HFFc6 (cell line): Measurements from ENCODE around the gene RAD9B. TPM values are rescaled to one million over a fixed set of nuclear protein-coding genes. Genes with fewer than 3 reads are reported as not detected.

Experiments used
- DNase-seq: peaks from one replicate; pipeline ENCODE4 v3.0.0-alpha.2; 2018
- H3K27ac Mint-ChIP-seq: 2 replicates; pipeline ENCODE4 v1.8.0; 2020; ENCODE audit warnings: mild to moderate bottlenecking, mixed read lengths
- H3K27me3 Mint-ChIP-seq: 2 replicates; pipeline ENCODE4 v1.8.0; 2021; ENCODE audit warnings: mild to moderate bottlenecking, moderate library complexity, mixed read lengths; ENCODE audit not compliant: insufficient read depth
- H3K36me3 Mint-ChIP-seq: 2 replicates; pipeline ENCODE4 v1.8.0; 2021; ENCODE audit warnings: low read depth, mixed read lengths
- H3K4me1 Mint-ChIP-seq: 2 replicates; pipeline ENCODE4 v1.8.0; 2020; ENCODE audit warnings: low read depth, mixed read lengths
- H3K4me3 Mint-ChIP-seq: 2 replicates; pipeline ENCODE4 v1.8.0; 2020; ENCODE audit warnings: mild to moderate bottlenecking, moderate library complexity, mixed read lengths
- H3K9me3 Mint-ChIP-seq: 2 replicates; pipeline ENCODE4 v1.8.0; 2020; ENCODE audit warnings: mild to moderate bottlenecking, mixed read lengths
- total RNA-seq, 6 experiments: library from RNA; stranded (reverse); fragmentation: NEBNext Ultra II Directional; extraction: Animal tissue kit (Norgen Biotek cat#: 25700); gene quantifications; 2 replicates in 1 of 6; 3 replicates in 5 of 6; pipeline ENCODE4 v1.2.3, GENCODE V29; 2021
- TF ChIP-seq, protein P1 (sequence below): fragments of 200-600 bp; sonication (generic); IDR thresholded peaks from 2 replicates; pipeline ENCODE4 v1.5.0; 2021; ENCODE audit warnings: antibody characterized with exemption, mild to moderate bottlenecking

RAD9B gene
- total RNA-seq, 6 experiments from 2014 or later, result 0.55 to 1.1 (median 0.77) TPM

DNA sequence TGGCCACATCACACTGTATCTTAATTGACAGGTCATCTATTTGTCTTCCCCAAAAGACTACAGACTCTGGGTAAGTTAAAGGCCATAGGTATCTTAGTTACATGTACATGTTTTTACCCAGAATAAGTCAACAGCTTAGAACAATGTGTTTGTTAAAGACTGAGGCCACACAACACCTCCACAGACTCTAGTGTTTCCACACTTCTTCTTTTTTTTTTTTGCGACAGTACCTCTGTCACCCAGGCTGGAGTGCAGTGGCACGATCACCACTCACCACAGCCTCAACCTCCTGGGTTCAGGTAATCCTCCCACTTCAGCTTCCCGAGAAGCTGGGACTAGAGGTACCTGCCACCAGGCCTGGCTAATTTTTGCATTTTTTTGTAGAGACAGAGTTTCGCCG, 35.3 kb upstream of the RAD9B start:
- Mint-ChIP-seq H3K27ac (peak overlapping the region; percentile 88; the same call in 1 of the 2 replicates), H3K9me3 (no peaks in the 10 kb centered on the region), H3K36me3 (no peaks in the 10 kb centered on the region), H3K27me3 (peaks cover 2% of the 10 kb centered on the region), H3K4me1 (peaks cover 25% of the 10 kb centered on the region), H3K4me3 (peak overlapping the region; percentile 97)
- TF ChIP-seq, protein P1, sequence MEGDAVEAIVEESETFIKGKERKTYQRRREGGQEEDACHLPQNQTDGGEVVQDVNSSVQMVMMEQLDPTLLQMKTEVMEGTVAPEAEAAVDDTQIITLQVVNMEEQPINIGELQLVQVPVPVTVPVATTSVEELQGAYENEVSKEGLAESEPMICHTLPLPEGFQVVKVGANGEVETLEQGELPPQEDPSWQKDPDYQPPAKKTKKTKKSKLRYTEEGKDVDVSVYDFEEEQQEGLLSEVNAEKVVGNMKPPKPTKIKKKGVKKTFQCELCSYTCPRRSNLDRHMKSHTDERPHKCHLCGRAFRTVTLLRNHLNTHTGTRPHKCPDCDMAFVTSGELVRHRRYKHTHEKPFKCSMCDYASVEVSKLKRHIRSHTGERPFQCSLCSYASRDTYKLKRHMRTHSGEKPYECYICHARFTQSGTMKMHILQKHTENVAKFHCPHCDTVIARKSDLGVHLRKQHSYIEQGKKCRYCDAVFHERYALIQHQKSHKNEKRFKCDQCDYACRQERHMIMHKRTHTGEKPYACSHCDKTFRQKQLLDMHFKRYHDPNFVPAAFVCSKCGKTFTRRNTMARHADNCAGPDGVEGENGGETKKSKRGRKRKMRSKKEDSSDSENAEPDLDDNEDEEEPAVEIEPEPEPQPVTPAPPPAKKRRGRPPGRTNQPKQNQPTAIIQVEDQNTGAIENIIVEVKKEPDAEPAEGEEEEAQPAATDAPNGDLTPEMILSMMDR, result no peak
- no peak for DNase-seq

GRCh38 chr12:110467847-110468213, 34.3 kb upstream of the RAD9B start:
- H3K4me3 Mint-ChIP-seq, result peak overlapping the region; percentile 97
- no peaks in the 10 kb centered on the region for H3K36me3 Mint-ChIP-seq
- DNase-seq, result no peak
- peaks cover 25% of the 10 kb centered on the region for H3K4me1 Mint-ChIP-seq
- peak overlapping the region; percentile 88 for H3K27ac Mint-ChIP-seq
- no peaks in the 10 kb centered on the region for H3K9me3 Mint-ChIP-seq
- TF ChIP-seq, protein P1, result no peak
- H3K27me3 Mint-ChIP-seq, result peaks cover 2% of the 10 kb centered on the region

- H3K4me3 Mint-ChIP-seq, result peak within 1 kb of the TSS; percentile 97
- peaks cover 2% of the 10 kb centered on the region for H3K27me3 Mint-ChIP-seq
- peak within 1 kb of the TSS; percentile 88 for H3K27ac Mint-ChIP-seq
- DNase-seq, result peak; percentile 98
- H3K4me1 Mint-ChIP-seq, result peaks cover 25% of the 10 kb centered on the region
- H3K36me3 Mint-ChIP-seq, result no peaks in the 10 kb centered on the region
- TF ChIP-seq, protein P1, result no peak
- no peaks in the 10 kb centered on the region for H3K9me3 Mint-ChIP-seq
These were observed 33.7 kb upstream of the RAD9B start, which contains the start of the genes FAM216A and GPN3 for GRCh38 chr12:110468214-110469048. FAM216A (plus strand) TSS chr12:110468845; CDS start chr12:110468876, 31 bp downstream. GPN3 (minus strand) TSS chr12:110468257; CDS start chr12:110468203, 54 bp downstream.

DNA sequence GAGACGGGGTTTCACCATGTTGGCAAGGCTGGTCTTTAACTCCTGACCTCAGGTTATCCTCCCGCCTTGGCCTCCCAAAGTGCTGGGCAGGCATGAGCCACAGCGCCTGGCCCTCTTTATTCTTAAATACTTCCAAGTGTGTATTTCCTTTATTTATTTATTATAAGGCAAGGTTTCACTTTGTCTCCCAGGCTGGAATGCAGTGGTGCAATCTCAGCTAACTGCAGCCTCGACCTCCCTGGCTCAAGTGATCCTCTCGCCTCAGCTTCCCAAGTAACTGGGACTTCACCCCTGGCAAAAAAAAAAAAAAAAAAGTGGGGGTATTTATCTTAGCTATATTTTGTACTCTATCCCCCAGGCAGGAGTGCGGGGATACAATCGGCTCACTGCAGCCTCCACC, 26.7 kb upstream of the RAD9B start:
- Mint-ChIP-seq H3K36me3 (0 out of 2 replicates have a peak, but pooled peaks cover 4% of the 10 kb centered on the region), H3K27ac (no peak overlapping the region)
- DNase-seq, result no peak

GRCh38 chr12:110498984-110499706, 3.0 kb upstream of the RAD9B start:
- Mint-ChIP-seq H3K27ac (peak overlapping the region; percentile 81), H3K9me3 (peaks cover 7% of the 10 kb centered on the region), H3K4me3 (peak overlapping the region; percentile 78)

More for the DNA sequence above, 26.7 kb upstream of the RAD9B start:
- TF ChIP-seq, protein P1, result no peak
- H3K4me1 Mint-ChIP-seq, result no peaks in the 10 kb centered on the region
- no peaks in the 10 kb centered on the region; the same call in 1 of the 2 replicates for H3K27me3 Mint-ChIP-seq
- no peak overlapping the region for H3K4me3 Mint-ChIP-seq
- no peaks in the 10 kb centered on the region for H3K9me3 Mint-ChIP-seq

More at GRCh38 chr12:110498984-110499706, 3.0 kb upstream of the RAD9B start:
- peaks cover 4% of the 10 kb centered on the region for H3K27me3 Mint-ChIP-seq
- peaks cover 35% of the 10 kb centered on the region for H3K4me1 Mint-ChIP-seq
- peak; percentile 56 for DNase-seq
- TF ChIP-seq, protein P1, result no peak
- peaks cover 26% of the 10 kb centered on the region for H3K36me3 Mint-ChIP-seq
